ENCODE results near the gene SOX4. TPM values are rescaled to one million over a fixed set of nuclear protein-coding genes. Genes with fewer than 3 reads are reported as not detected.

Gene SOX4
- total RNA-seq, 2 experiments from 2014 or later: 1.6 TPM

DNA sequence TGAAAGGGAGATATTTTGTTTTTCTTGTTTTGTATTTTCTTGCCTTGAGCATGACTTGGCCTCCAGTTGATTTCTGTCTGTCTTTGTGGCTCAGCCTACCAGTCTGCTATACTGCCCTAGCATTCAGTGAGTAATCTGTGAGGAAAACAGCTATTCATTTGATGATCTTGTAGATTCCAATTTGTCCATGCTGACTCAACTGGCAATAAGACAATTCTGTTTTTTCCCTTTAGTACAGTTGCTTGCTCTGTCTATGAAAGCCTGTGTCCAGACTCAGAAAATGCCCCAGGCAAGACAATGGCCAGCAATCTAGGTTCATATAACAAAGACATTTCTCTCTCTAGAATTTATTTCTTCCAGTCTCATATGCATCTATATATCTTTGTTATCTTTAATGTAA lies 10.9 kb upstream of the SOX4 start:
- no peak overlapping the region for H3K4me3 Mint-ChIP-seq
- CTCF ChIA-PET: no interaction called here

GRCh38 chr6:21586300-21586699 lies 7.3 kb upstream of the SOX4 start:
- intact Hi-C loops (cut with micrococcal nuclease): loop anchor here (5.0 kb wide), 2 partner anchors 149 to 1024 kb away; no protein-coding TSS in a partner anchor
- ATAC-seq (no peak), DNase-seq (no peak)
- peaks cover 2% of the 10 kb centered on the region for H3K36me3 Mint-ChIP-seq (ENCODE audit: low read depth)
- peaks cover 35% of the 10 kb centered on the region for H3K27me3 Mint-ChIP-seq
- no peak for TF ChIP-seq CTCF (IDR thresholded peaks at IDR 0.05)
- H3K9me3 Mint-ChIP-seq: peaks cover 6% of the 10 kb centered on the region
- H3K27ac Mint-ChIP-seq: no peak overlapping the region
- CTCF ChIA-PET: no interaction called here
- peaks cover 7% of the 10 kb centered on the region for H3K4me1 Mint-ChIP-seq (ENCODE audit: low read depth)
- H3K4me3 Mint-ChIP-seq: no peak overlapping the region
- POLR2A ChIA-PET: no interaction called here

More for the DNA sequence above, 10.9 kb upstream of the SOX4 start:
- DNase-seq: no peak
- H3K4me1 Mint-ChIP-seq (ENCODE audit: low read depth): peaks cover 3% of the 10 kb centered on the region
- intact Hi-C loops (cut with micrococcal nuclease): no loop called here
- peaks cover 10% of the 10 kb centered on the region for H3K9me3 Mint-ChIP-seq
- peaks cover 20% of the 10 kb centered on the region for H3K27me3 Mint-ChIP-seq
- POLR2A ChIA-PET: no interaction called here
- peaks cover 2% of the 10 kb centered on the region for H3K36me3 Mint-ChIP-seq (ENCODE audit: low read depth)
- TF ChIP-seq CTCF (IDR thresholded peaks at IDR 0.05): no peak
- ATAC-seq: no peak
- no peak overlapping the region for H3K27ac Mint-ChIP-seq

- ChIA-PET POLR2A (no interaction called here), CTCF (no interaction called here)
- peak overlapping the region; percentile 85 for H3K4me3 Mint-ChIP-seq
- H3K27ac Mint-ChIP-seq: no peak overlapping the region
- H3K4me1 Mint-ChIP-seq (ENCODE audit: low read depth): peaks cover 7% of the 10 kb centered on the region
- TF ChIP-seq CTCF (IDR thresholded peaks at IDR 0.05): no peak
- peaks cover 2% of the 10 kb centered on the region for H3K36me3 Mint-ChIP-seq (ENCODE audit: low read depth)
- DNase-seq (peak; percentile 2), ATAC-seq (no peak)
- peaks cover 6% of the 10 kb centered on the region for H3K9me3 Mint-ChIP-seq
- intact Hi-C loops (cut with micrococcal nuclease): loop anchor here (5.0 kb wide), 2 partner anchors 149 to 1024 kb away; no protein-coding TSS in a partner anchor
- peaks cover 36% of the 10 kb centered on the region for H3K27me3 Mint-ChIP-seq
Observed at GRCh38 chr6:21586740-21587178, 6.8 kb upstream of the SOX4 start.

DNA sequence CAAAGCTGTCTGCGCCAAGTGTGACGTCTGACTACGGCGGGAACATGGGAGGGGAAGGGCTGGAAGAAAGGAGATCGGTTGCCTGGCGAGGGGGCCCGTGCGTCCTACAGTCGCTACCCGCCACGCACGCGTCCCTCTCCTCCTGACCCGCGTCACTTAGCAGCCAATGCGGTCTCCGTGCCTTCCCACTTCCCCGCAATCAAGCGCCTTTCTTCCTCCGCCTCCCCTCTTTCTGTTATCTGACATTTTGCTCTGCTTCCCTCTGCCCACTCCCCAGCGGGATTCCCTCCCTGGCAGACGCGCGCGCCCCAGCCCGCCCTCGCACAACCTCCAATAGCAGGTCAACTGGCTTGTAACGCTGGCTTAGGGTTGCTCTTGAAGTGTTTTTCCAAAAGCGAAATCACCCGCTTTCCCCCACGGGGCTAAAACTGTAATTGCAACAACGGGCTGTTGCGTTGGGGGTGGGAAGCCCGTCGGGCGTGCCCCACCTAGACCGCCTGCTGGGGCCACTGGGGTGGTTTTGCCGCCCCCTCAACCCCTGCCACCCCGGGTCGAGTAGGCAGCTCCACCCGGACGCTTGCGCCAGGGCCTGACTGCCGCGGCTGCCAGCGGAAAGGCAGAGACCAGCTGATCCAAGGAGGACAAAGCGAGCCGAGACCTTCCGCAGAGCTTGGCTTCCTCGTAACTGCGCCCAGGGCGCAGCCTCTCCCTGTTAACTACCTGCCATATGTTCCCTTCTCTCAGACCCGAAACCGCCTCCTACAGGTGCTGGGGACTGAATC lies 6.2 kb upstream of the SOX4 start:
- TF ChIP-seq CTCF (IDR thresholded peaks at IDR 0.05): peak; percentile 33
- Mint-ChIP-seq H3K36me3 (ENCODE audit: low read depth) (no peaks in the 10 kb centered on the region), H3K4me1 (ENCODE audit: low read depth) (peaks cover 7% of the 10 kb centered on the region), H3K27me3 (peaks cover 40% of the 10 kb centered on the region), H3K4me3 (peak overlapping the region; percentile 85), H3K27ac (no peak overlapping the region), H3K9me3 (peaks cover 2% of the 10 kb centered on the region)
- ChIA-PET POLR2A (interaction anchor here (1.5 kb wide), 1 partner anchor 11 kb away, joined by 7 read pairs; no protein-coding TSS in a partner anchor), CTCF (interaction anchor here (1.6 to 3.5 kb wide), 4 partner anchors 10 to 1495 kb away, joined by 4 to 37 read pairs (median 12); no protein-coding TSS in a partner anchor)
- ATAC-seq (peak; percentile 25), DNase-seq (peak; percentile 46)
- intact Hi-C loops (cut with micrococcal nuclease): loop anchor here (5.0 kb wide), 2 partner anchors 150 to 1025 kb away; no protein-coding TSS in a partner anchor

DNA sequence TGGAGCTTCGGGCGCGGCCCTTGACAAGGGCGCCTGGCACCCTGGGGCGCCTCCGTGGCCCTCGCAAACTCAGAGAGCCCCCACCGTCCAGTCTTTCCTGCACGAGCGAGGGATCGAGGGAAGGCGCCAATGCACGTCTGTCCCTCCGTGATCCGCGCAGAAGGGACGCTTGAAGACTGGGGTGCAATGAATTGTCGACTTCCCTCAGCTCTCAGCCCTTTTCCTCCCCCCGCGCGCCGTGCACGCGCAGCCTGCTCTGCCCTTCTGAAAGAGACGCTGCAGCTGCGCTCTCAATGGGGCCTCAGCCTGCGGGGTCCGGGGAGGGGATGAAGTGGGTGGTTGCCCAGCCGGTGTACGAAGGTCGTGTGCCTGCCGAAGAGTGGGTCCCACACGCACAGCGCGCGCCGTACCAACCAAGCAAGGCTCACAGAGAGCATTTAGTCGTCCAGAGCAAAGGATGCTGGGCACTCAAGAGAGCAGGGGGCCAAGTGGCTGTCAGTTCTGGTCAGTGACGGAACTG lies 5.5 kb upstream of the SOX4 start:
- peaks cover 40% of the 10 kb centered on the region for H3K27me3 Mint-ChIP-seq
- peak overlapping the region; percentile 85 for H3K4me3 Mint-ChIP-seq
- H3K9me3 Mint-ChIP-seq: no peaks in the 10 kb centered on the region
- H3K4me1 Mint-ChIP-seq (ENCODE audit: low read depth): peaks cover 7% of the 10 kb centered on the region
- H3K36me3 Mint-ChIP-seq (ENCODE audit: low read depth): no peaks in the 10 kb centered on the region
- POLR2A ChIA-PET: interaction anchor here (1.5 kb wide), 1 partner anchor 11 kb away, joined by 7 read pairs; no protein-coding TSS in a partner anchor
- H3K27ac Mint-ChIP-seq: no peak overlapping the region
- CTCF ChIA-PET: interaction anchor here (0.9 to 3.5 kb wide), 12 partner anchors 9 to 1496 kb away, joined by 3 to 37 read pairs (median 4); no protein-coding TSS in a partner anchor
- peak; percentile 49 for DNase-seq
- ATAC-seq: peak; percentile 35
- intact Hi-C loops (cut with micrococcal nuclease): loop anchor here (5.0 kb wide), 2 partner anchors 151 to 1026 kb away; no protein-coding TSS in a partner anchor
- no peak for TF ChIP-seq CTCF (IDR thresholded peaks at IDR 0.05)

All from activated CD8-positive, alpha-beta T cell treated with anti-CD3 and anti-CD28 coated beads for 36 hours (primary cell).